ENCODE measurements around the gene MAPK4. TPM values are rescaled to one million over a fixed set of nuclear protein-coding genes. Genes with fewer than 3 reads are reported as not detected.

The MAPK4 gene
- total and polyA plus RNA-seq, 10 of the 15 experiments (the other 5 are each of a cell fraction or from before 2014, with no cell fraction given), result 0.03 to 0.11 (median 0.06) TPM; not detected in 4

- no peak for TF ChIP-seq USF2 (IDR thresholded peaks at IDR 0.05; ENCODE audit: borderline replicate concordance, low read depth, low read length)
- no peak for TF ChIP-seq JUND (IDR thresholded peaks at IDR 0.05; ENCODE audit: low read depth, low read length)
- TF ChIP-seq ZBTB33 (IDR thresholded peaks at IDR 0.05), result no peak
- TF ChIP-seq NFXL1 (IDR thresholded peaks at IDR 0.05; ENCODE audit: borderline replicate concordance), result no peak
- TF ChIP-seq POLR2AphosphoS2 (IDR thresholded peaks at IDR 0.05; ENCODE audit: low read depth, low read length), result no peak
- no peak for TF ChIP-seq BRCA1 (IDR thresholded peaks at IDR 0.05; ENCODE audit: low read depth, low read length)
- no peak for TF ChIP-seq MYC (IDR thresholded peaks at IDR 0.05; ENCODE audit: insufficient read depth, insufficient read length, insufficient replicate concordance, low read length, severe bottlenecking)
Observed at GRCh38 chr18:50749421-50749820, 189.5 kb downstream of the MAPK4 start (continued).

- H3K4me3 ChIP-seq, result no peak overlapping the region
- WGBS (ENCODE audit: insufficient coverage, insufficient replicate concordance, low lambda C conversion rate, missing lambda C conversion rate), result 11% methylated on average over 4 of the region's 4 CpGs
- POLR2A ChIA-PET, result no interaction called here
- H3K9ac ChIP-seq (ENCODE audit: control insufficient read depth, insufficient read depth, low read length), result no peak overlapping the region
- TF ChIP-seq SUZ12 (IDR thresholded peaks at IDR 0.05; ENCODE audit: unreplicated experiment), result no peak
- TF ChIP-seq JUND (IDR thresholded peaks at IDR 0.05; ENCODE audit: low read depth, low read length), result no peak
- TF ChIP-seq EP300 (IDR thresholded peaks at IDR 0.05; ENCODE audit: borderline replicate concordance in 1 of 2, control insufficient read depth in 1 of 2, low read depth in 2 of 2, low read length in 2 of 2), result no peak
- TF ChIP-seq RELA (IDR thresholded peaks at IDR 0.05; ENCODE audit: borderline replicate concordance, partially characterized antibody), result no peak
- no peak for TF ChIP-seq HSF1 (IDR thresholded peaks at IDR 0.05; ENCODE audit: low read depth, low read length)
- TF ChIP-seq HDAC2 (IDR thresholded peaks at IDR 0.05), result no peak
- no peak for TF ChIP-seq CTCF (IDR thresholded peaks at IDR 0.05 in 2 of 3, conservative IDR thresholded peaks at IDR 0.05 in 1 of 3; ENCODE audit: control insufficient read depth in 2 of 3, extremely low read depth in 1 of 3, insufficient read depth in 1 of 3, low read depth in 3 of 3, low read length in 3 of 3)
- no peak for TF ChIP-seq TARDBP (IDR thresholded peaks at IDR 0.05; ENCODE audit: borderline replicate concordance)
- no peak for TF ChIP-seq MYB (IDR thresholded peaks at IDR 0.05; ENCODE audit: borderline replicate concordance, low read depth, low read length)
- TF ChIP-seq ZNF217 (IDR thresholded peaks at IDR 0.05), result no peak
- no peak for TF ChIP-seq NRF1 (conservative IDR thresholded peaks at IDR 0.05; ENCODE audit: low read depth, low read length)
- no peak overlapping the region for H2AFZ ChIP-seq (ENCODE audit: control insufficient read depth, low read depth, low read length)
- BruUV-seq (replicated peaks), result no TSS peak
- H3K79me2 ChIP-seq (ENCODE audit: control insufficient read depth, insufficient read depth, low read length), result no peaks in the 10 kb centered on the region
- RAD21 ChIA-PET (ENCODE audit: unreplicated experiment), result no interaction called here
- FAIRE-seq (no peak), ATAC-seq (no peak), DNase-seq (ENCODE audit: low read depth, low spot score) (no peak)
- H3K4me1 ChIP-seq (ENCODE audit: control insufficient read depth, insufficient read depth, low read length), result no peaks in the 10 kb centered on the region
- H3K9me3 ChIP-seq (replicated peaks; ENCODE audit: control insufficient read depth, insufficient read depth, low read length), result no peaks in the 10 kb centered on the region; the same call in 2 of the 3 replicates
- CTCF ChIA-PET, result no interaction called here
- no peak overlapping the region for H3K27ac ChIP-seq (ENCODE audit: control insufficient read depth, insufficient read depth)
- no peak overlapping the region for H3K4me2 ChIP-seq (ENCODE audit: control insufficient read depth, insufficient read depth)
- no peaks in the 10 kb centered on the region for H3K36me3 ChIP-seq (ENCODE audit: control insufficient read depth in 2 of 2, insufficient read depth in 2 of 2, low read length in 1 of 2)
- peaks cover 0 to 10% of the 10 kb centered on the region in 2 experiments for H3K27me3 ChIP-seq (replicated peaks in 1 of 2; ENCODE audit: control insufficient read depth in 2 of 2, insufficient read depth in 2 of 2, low read length in 1 of 2)
- intact Hi-C loops (cut with micrococcal nuclease; ENCODE audit: unreplicated experiment), result no loop called here
- SMC1A ChIA-PET (ENCODE audit: uncharacterized antibody, unreplicated experiment), result interaction anchor here (0.5 kb wide), 1 partner anchor 10 kb away, joined by 3 read pairs; no protein-coding TSS in a partner anchor
- H4K20me1 ChIP-seq (ENCODE audit: control insufficient read depth, insufficient read depth), result no peaks in the 10 kb centered on the region
- in situ Hi-C loops (cut with MboI), result no loop called here
Observed at GRCh38 chr18:50749945-50750344, 190.1 kb downstream of the MAPK4 start.

Measured in GM12878 (cell line).